Heart left ventricle (tissue), 13 donors: ENCODE measurements around the gene SEMA3E.

Source experiments
- POLR2A ChIP-seq, 2 donors: fragments of 450-650 bp; IDR thresholded peaks; one replicate each; pipeline ENCODE4 v1.6.1; 2017; ENCODE audit warnings: antibody characterized with exemption in 2 of 2, mild to moderate bottlenecking in 2 of 2, moderate library complexity in 2 of 2
- TF ChIP-seq, protein P1 (sequence below), 12 donors: fragments of 200-600 bp; sonication (generic) in 4 of 12; IDR thresholded peaks; one replicate each; pipeline versions ENCODE4 v1.5.0 to v1.8.0; 2018 to 2022; ENCODE audit warnings: antibody characterized with exemption in 12 of 12, mild to moderate bottlenecking in 5 of 12
- donor health status: ischemic (EF 13 %, LVEDD 7.1; RV severe dilation, severe dysfunction).
- donor health status: DM: no; HTN: yes; CAD: no.
- donor health status: DM: no; HTN: no; CAD: no.
- donor health status: ischemic (EF 25% LVEDD 6.9; RV normal size, moderate dysfunction).
- donor health status: ischemic (EF 25% LVEDD 5.7; RV mildly dilated, moderate dysfunction).
- donor health status: ischemic (EF 35%, LVEDD 5.7; RV mildly dilated, moderate dysfunction).
- donor health status: nonischemic (EF 11% LVEDD 7.7; RV severe dilation, severe dysfunction).
- donor health status: DM: yes; HTN: yes; CAD: no.
- donor health status: PGD.
- donor health status: ischemic (EF 29% LVEDD 5.4; RV normal size, mild dysfunction).
- donor health status: nonischemic (EF 23%, LVEDD 6.1; RV moderate dilation, normal function).

- TF ChIP-seq, protein P1, sequence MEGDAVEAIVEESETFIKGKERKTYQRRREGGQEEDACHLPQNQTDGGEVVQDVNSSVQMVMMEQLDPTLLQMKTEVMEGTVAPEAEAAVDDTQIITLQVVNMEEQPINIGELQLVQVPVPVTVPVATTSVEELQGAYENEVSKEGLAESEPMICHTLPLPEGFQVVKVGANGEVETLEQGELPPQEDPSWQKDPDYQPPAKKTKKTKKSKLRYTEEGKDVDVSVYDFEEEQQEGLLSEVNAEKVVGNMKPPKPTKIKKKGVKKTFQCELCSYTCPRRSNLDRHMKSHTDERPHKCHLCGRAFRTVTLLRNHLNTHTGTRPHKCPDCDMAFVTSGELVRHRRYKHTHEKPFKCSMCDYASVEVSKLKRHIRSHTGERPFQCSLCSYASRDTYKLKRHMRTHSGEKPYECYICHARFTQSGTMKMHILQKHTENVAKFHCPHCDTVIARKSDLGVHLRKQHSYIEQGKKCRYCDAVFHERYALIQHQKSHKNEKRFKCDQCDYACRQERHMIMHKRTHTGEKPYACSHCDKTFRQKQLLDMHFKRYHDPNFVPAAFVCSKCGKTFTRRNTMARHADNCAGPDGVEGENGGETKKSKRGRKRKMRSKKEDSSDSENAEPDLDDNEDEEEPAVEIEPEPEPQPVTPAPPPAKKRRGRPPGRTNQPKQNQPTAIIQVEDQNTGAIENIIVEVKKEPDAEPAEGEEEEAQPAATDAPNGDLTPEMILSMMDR (IDR thresholded peaks at IDR 0.05), result no peak
- TF ChIP-seq POLR2A (IDR thresholded peaks at IDR 0.05), result no peak
These were observed 3.5 kb upstream of the SEMA3E start for GRCh38 chr7:83652481-83652880.
